Measurements from ENCODE around the gene GBX2.

DNA sequence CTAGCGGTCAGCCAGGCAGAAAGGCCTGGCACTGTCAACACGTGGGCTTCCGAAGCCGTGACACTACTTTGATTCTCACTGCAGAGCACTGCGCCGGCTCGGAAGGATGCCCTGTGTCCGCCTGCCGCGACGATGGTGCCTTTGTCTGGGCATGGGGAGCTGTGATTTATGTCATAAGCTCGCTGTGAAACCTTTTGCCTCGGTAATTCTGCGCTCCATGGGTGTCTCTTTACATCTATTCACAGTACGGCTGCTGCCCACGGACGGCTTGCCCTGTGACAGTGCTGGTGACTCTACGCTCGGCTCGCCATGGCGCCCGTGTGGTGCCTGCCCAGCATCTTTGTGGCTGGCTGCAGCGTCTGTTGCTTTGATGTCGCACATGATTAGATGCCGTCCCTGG, 43.1 kb upstream of the GBX2 start:
- TF ChIP-seq, protein P1, sequence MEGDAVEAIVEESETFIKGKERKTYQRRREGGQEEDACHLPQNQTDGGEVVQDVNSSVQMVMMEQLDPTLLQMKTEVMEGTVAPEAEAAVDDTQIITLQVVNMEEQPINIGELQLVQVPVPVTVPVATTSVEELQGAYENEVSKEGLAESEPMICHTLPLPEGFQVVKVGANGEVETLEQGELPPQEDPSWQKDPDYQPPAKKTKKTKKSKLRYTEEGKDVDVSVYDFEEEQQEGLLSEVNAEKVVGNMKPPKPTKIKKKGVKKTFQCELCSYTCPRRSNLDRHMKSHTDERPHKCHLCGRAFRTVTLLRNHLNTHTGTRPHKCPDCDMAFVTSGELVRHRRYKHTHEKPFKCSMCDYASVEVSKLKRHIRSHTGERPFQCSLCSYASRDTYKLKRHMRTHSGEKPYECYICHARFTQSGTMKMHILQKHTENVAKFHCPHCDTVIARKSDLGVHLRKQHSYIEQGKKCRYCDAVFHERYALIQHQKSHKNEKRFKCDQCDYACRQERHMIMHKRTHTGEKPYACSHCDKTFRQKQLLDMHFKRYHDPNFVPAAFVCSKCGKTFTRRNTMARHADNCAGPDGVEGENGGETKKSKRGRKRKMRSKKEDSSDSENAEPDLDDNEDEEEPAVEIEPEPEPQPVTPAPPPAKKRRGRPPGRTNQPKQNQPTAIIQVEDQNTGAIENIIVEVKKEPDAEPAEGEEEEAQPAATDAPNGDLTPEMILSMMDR (IDR thresholded peaks at IDR 0.05; ENCODE audit: insufficient read depth, low read length), result no peak
- TF ChIP-seq POLR2AphosphoS5 (IDR thresholded peaks at IDR 0.05; ENCODE audit: low read depth), result no peak
- no peak for TF ChIP-seq SPI1 (IDR thresholded peaks at IDR 0.05; ENCODE audit: borderline replicate concordance, low read depth)
- TF ChIP-seq REST (IDR thresholded peaks at IDR 0.05; ENCODE audit: insufficient replicate concordance, low read depth), result no peak
